ENCODE results near the gene CHCHD6.

Gene CHCHD6

GRCh38 chr3:126941721-126942270 is 237.8 kb downstream of the CHCHD6 start:
- no peak for TF ChIP-seq PKNOX1 (IDR thresholded peaks at IDR 0.05)
- no peak for TF ChIP-seq ELF4 (IDR thresholded peaks at IDR 0.05)
- TF ChIP-seq BHLHE40 (IDR thresholded peaks at IDR 0.05; ENCODE audit: borderline replicate concordance): no peak
- no peak for TF ChIP-seq CTBP1 (IDR thresholded peaks at IDR 0.05; ENCODE audit: borderline replicate concordance)
- TF ChIP-seq HDGF (IDR thresholded peaks at IDR 0.05; ENCODE audit: borderline replicate concordance): no peak
- no peak for TF ChIP-seq FOXA1 (IDR thresholded peaks at IDR 0.05)
- no peak for TF ChIP-seq SP1 (IDR thresholded peaks at IDR 0.05)
- no peak for TF ChIP-seq LEF1 (IDR thresholded peaks at IDR 0.05; ENCODE audit: borderline replicate concordance)
- no peak for TF ChIP-seq NFRKB (IDR thresholded peaks at IDR 0.05)
- no peak for TF ChIP-seq SUZ12 (IDR thresholded peaks at IDR 0.05)
- TF ChIP-seq ARNT (IDR thresholded peaks at IDR 0.05): no peak
- TF ChIP-seq L3MBTL2 (conservative IDR thresholded peaks at IDR 0.05): no peak
- TF ChIP-seq FOXM1 (IDR thresholded peaks at IDR 0.05; ENCODE audit: borderline replicate concordance): no peak
- TF ChIP-seq ZNF384 (IDR thresholded peaks at IDR 0.05): no peak
- TF ChIP-seq FOXK2 (IDR thresholded peaks at IDR 0.05): no peak
- no peak for TF ChIP-seq TARDBP (IDR thresholded peaks at IDR 0.05)
- ChIA-PET CTCF (no interaction called here), POLR2A (no interaction called here)
- no peak for DNase-seq (ENCODE audit: extremely low spot score)

- DNase-seq (ENCODE audit: extremely low spot score): no peak
- CTCF ChIA-PET: interaction anchor here (0.7 kb wide), 1 partner anchor 1420 kb away, joined by 7 read pairs; no protein-coding TSS in a partner anchor
- TF ChIP-seq FOXA1 (IDR thresholded peaks at IDR 0.05): no peak
- POLR2A ChIA-PET: no interaction called here
Observed at GRCh38 chr3:126944089-126944965, 240.3 kb downstream of the CHCHD6 start.

GRCh38 chr3:126945171-126945721 is 241.2 kb downstream of the CHCHD6 start:
- no peak for DNase-seq (ENCODE audit: extremely low spot score)
- no peak for TF ChIP-seq PKNOX1 (IDR thresholded peaks at IDR 0.05)
- TF ChIP-seq FOXK2 (IDR thresholded peaks at IDR 0.05): no peak
- no peak for TF ChIP-seq L3MBTL2 (conservative IDR thresholded peaks at IDR 0.05)
- no peak for TF ChIP-seq BHLHE40 (IDR thresholded peaks at IDR 0.05; ENCODE audit: borderline replicate concordance)
- no peak for TF ChIP-seq FOXA1 (IDR thresholded peaks at IDR 0.05)
- no peak for TF ChIP-seq NFRKB (IDR thresholded peaks at IDR 0.05)
- TF ChIP-seq LEF1 (IDR thresholded peaks at IDR 0.05; ENCODE audit: borderline replicate concordance): no peak
- TF ChIP-seq HDGF (IDR thresholded peaks at IDR 0.05; ENCODE audit: borderline replicate concordance): no peak
- no peak for TF ChIP-seq SP1 (IDR thresholded peaks at IDR 0.05)
- TF ChIP-seq SUZ12 (IDR thresholded peaks at IDR 0.05): no peak
- no peak for TF ChIP-seq ELF4 (IDR thresholded peaks at IDR 0.05)
- no peak for TF ChIP-seq TARDBP (IDR thresholded peaks at IDR 0.05)
- TF ChIP-seq ARNT (IDR thresholded peaks at IDR 0.05): no peak
- no peak for TF ChIP-seq FOXM1 (IDR thresholded peaks at IDR 0.05; ENCODE audit: borderline replicate concordance)
- ChIA-PET POLR2A (no interaction called here), CTCF (interaction anchor here (0.7 kb wide), 1 partner anchor 1419 kb away, joined by 7 read pairs; no protein-coding TSS in a partner anchor)

- CTCF ChIA-PET: no interaction called here
- no peak for DNase-seq (ENCODE audit: extremely low spot score)
- TF ChIP-seq CTBP1 (IDR thresholded peaks at IDR 0.05; ENCODE audit: borderline replicate concordance) (no peak), L3MBTL2 (conservative IDR thresholded peaks at IDR 0.05) (no peak), FOXK2 (IDR thresholded peaks at IDR 0.05) (no peak), FOXA1 (IDR thresholded peaks at IDR 0.05) (no peak), TARDBP (IDR thresholded peaks at IDR 0.05) (no peak), NFRKB (IDR thresholded peaks at IDR 0.05) (no peak), SUZ12 (IDR thresholded peaks at IDR 0.05) (no peak), BHLHE40 (IDR thresholded peaks at IDR 0.05; ENCODE audit: borderline replicate concordance) (no peak), ARNT (IDR thresholded peaks at IDR 0.05) (no peak), SP1 (IDR thresholded peaks at IDR 0.05) (no peak), ELF4 (IDR thresholded peaks at IDR 0.05) (no peak), LEF1 (IDR thresholded peaks at IDR 0.05; ENCODE audit: borderline replicate concordance) (no peak), ZNF384 (IDR thresholded peaks at IDR 0.05) (no peak)
- POLR2A ChIA-PET: no interaction called here
Observed at GRCh38 chr3:126945891-126946290, 241.9 kb downstream of the CHCHD6 start.

GRCh38 chr3:126946405-126946804 is 242.4 kb downstream of the CHCHD6 start:
- CTCF ChIA-PET: no interaction called here
- POLR2A ChIA-PET: no interaction called here
- TF ChIP-seq FOXA1 (IDR thresholded peaks at IDR 0.05) (no peak), L3MBTL2 (conservative IDR thresholded peaks at IDR 0.05) (no peak), BHLHE40 (IDR thresholded peaks at IDR 0.05; ENCODE audit: borderline replicate concordance) (no peak), ARNT (IDR thresholded peaks at IDR 0.05) (no peak), HDGF (IDR thresholded peaks at IDR 0.05; ENCODE audit: borderline replicate concordance) (no peak), FOXM1 (IDR thresholded peaks at IDR 0.05; ENCODE audit: borderline replicate concordance) (no peak), SP1 (IDR thresholded peaks at IDR 0.05) (no peak), FOXK2 (IDR thresholded peaks at IDR 0.05) (no peak)
- no peak for DNase-seq (ENCODE audit: extremely low spot score)

GRCh38 chr3:126947429-126947828 is 243.4 kb downstream of the CHCHD6 start:
- POLR2A ChIA-PET: interaction anchor here (0.9 kb wide), 1 partner anchor 13 kb away, joined by 3 read pairs; no protein-coding TSS in a partner anchor
- no peak for DNase-seq (ENCODE audit: extremely low spot score)
- CTCF ChIA-PET: no interaction called here
- TF ChIP-seq LEF1 (IDR thresholded peaks at IDR 0.05; ENCODE audit: borderline replicate concordance) (no peak), TARDBP (IDR thresholded peaks at IDR 0.05) (no peak), SUZ12 (IDR thresholded peaks at IDR 0.05) (no peak), HDGF (IDR thresholded peaks at IDR 0.05; ENCODE audit: borderline replicate concordance) (no peak), FOXA1 (IDR thresholded peaks at IDR 0.05) (no peak), CTBP1 (IDR thresholded peaks at IDR 0.05; ENCODE audit: borderline replicate concordance) (no peak), L3MBTL2 (conservative IDR thresholded peaks at IDR 0.05) (no peak), ARNT (IDR thresholded peaks at IDR 0.05) (no peak), NFRKB (IDR thresholded peaks at IDR 0.05) (no peak), ELF4 (IDR thresholded peaks at IDR 0.05) (no peak), ZNF384 (IDR thresholded peaks at IDR 0.05) (no peak), FOXK2 (IDR thresholded peaks at IDR 0.05) (no peak), SP1 (IDR thresholded peaks at IDR 0.05) (no peak), FOXM1 (IDR thresholded peaks at IDR 0.05; ENCODE audit: borderline replicate concordance) (no peak), BHLHE40 (IDR thresholded peaks at IDR 0.05; ENCODE audit: borderline replicate concordance) (no peak), PKNOX1 (IDR thresholded peaks at IDR 0.05) (no peak)

Data from HEK293T (cell line).